Measurements from ENCODE around the gene FFAR3.
"Not testable (repeated sequence)": the region's sequence is repeated elsewhere in the genome, so short reads cannot be mapped to it uniquely, and the experiment has no call there.

FFAR3 gene

GRCh38 chr19:35369522-35369921 is 11.3 kb downstream of the FFAR3 start:
- no peak overlapping the region for H3K27ac ChIP-seq
- TF ChIP-seq, protein P1, sequence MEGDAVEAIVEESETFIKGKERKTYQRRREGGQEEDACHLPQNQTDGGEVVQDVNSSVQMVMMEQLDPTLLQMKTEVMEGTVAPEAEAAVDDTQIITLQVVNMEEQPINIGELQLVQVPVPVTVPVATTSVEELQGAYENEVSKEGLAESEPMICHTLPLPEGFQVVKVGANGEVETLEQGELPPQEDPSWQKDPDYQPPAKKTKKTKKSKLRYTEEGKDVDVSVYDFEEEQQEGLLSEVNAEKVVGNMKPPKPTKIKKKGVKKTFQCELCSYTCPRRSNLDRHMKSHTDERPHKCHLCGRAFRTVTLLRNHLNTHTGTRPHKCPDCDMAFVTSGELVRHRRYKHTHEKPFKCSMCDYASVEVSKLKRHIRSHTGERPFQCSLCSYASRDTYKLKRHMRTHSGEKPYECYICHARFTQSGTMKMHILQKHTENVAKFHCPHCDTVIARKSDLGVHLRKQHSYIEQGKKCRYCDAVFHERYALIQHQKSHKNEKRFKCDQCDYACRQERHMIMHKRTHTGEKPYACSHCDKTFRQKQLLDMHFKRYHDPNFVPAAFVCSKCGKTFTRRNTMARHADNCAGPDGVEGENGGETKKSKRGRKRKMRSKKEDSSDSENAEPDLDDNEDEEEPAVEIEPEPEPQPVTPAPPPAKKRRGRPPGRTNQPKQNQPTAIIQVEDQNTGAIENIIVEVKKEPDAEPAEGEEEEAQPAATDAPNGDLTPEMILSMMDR (IDR thresholded peaks at IDR 0.05): no peak
- DNase-seq (ENCODE audit: low spot score): no peak
- no peak overlapping the region for H3K4me3 ChIP-seq

DNA sequence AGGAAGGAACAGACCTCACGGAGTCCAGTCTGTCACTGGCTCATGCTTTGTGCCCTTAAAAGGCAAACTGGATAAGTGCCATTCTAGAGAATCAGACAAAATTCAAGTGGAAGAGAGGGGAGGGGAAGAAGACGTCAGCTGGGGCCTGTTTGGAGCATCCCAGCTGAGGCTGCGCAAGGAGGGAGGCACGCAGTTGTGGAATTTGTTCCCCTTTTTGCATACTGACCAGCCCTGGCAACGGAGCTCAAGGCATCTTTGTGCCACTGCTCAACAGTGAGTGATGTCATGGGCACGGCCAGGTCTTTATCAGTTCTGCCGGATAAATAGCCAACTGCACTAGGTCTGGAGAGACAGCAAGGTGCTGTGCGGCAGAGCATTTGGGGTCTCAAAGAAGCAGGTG is 12.5 kb downstream of the FFAR3 start, which contains the start of gene GPR42:
Gene GPR42, plus strand, starts transcription at position 347 of the 400 bp plus-strand sequence. CDS start 292 bp downstream, outside the sequence.
- H3K27ac ChIP-seq: no peak within 1 kb of the TSS
- DNase-seq (ENCODE audit: low spot score): no peak
- TF ChIP-seq, protein P1 (IDR thresholded peaks at IDR 0.05): no peak
- no peak within 1 kb of the TSS for H3K4me3 ChIP-seq

- TF ChIP-seq, protein P1 (IDR thresholded peaks at IDR 0.05): no peak
- DNase-seq (ENCODE audit: low spot score): no peak
Observed at GRCh38 chr19:35373492-35373891, 15.2 kb downstream of the FFAR3 start.

GRCh38 chr19:35374031-35374430 is 15.8 kb downstream of the FFAR3 start:
- H3K4me3 ChIP-seq, H3K27ac ChIP-seq: not testable (repeated sequence)

More at GRCh38 chr19:35373492-35373891, 15.2 kb downstream of the FFAR3 start:
- no peak overlapping the region for H3K4me3 ChIP-seq
- H3K27ac ChIP-seq: no peak overlapping the region

DNA sequence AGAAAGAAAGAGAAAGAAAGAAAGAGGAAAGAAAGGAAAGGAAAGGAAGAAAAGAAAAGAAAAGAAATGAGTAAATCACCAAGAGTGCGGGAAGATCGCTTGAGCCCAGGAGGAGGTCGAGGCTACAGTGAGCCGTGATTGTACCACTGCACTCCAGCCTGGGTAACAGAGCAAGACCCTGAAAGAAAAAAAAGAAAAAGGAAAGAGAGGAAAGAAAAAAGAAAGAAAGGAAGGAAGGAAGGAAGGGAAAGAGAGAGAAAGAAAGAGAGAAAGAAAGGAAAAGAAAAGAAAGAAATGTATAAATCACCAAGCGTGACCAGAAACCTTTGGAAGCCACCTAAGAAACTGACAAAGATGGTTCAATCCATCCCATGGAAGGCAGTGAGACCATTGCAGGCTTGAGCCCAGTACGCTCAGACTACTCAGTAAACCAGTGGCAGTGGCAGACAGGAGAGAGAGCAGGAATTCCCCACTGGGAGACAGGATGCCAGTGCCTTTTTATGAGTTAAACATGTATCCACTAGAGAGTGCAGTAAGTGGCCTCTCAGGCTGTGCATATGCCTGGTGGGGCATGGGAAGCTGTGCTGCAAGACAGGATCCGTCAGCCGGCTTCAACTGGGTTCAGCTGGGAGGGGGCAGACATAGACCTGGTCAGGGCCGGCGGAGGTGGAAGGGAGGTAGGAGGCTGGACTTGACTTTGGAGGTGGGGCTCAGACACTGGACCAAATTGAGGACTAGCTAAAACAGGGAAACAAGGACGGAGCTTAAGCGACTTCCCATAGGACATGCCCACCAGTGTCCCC is 17.4 kb downstream of the FFAR3 start:
- DNase-seq (ENCODE audit: low spot score): no peak
- TF ChIP-seq, protein P1 (IDR thresholded peaks at IDR 0.05): no peak

More at GRCh38 chr19:35374031-35374430, 15.8 kb downstream of the FFAR3 start:
- not testable (repeated sequence) for DNase-seq (ENCODE audit: low spot score)

DNA sequence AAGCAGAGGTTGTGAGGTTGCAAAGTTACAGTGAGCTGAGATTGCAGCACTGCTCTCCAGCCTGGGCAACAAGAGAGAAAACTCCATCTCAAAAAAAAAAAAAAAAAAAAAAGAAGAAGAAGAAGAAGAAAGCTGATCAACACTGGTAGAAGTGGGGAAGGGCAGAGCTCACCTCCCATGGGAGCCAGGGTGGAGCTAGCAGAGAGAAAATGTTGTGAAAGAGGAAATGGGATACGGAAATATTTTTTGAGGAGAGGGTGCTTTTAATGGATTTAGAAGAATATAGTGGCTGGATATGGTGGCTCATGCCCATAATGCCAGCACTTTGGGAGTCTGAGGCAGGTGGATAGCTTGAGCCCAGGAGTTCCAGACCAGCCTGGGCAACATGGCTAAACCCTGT is 19.4 kb downstream of the FFAR3 start:
- TF ChIP-seq, protein P1 (IDR thresholded peaks at IDR 0.05): no peak
- H3K27ac ChIP-seq: no peak overlapping the region
- DNase-seq (ENCODE audit: low spot score): no peak
- no peak overlapping the region for H3K4me3 ChIP-seq

More for the DNA sequence above, 17.4 kb downstream of the FFAR3 start:
- no peak overlapping the region for H3K27ac ChIP-seq
- no peak overlapping the region for H3K4me3 ChIP-seq

DNA sequence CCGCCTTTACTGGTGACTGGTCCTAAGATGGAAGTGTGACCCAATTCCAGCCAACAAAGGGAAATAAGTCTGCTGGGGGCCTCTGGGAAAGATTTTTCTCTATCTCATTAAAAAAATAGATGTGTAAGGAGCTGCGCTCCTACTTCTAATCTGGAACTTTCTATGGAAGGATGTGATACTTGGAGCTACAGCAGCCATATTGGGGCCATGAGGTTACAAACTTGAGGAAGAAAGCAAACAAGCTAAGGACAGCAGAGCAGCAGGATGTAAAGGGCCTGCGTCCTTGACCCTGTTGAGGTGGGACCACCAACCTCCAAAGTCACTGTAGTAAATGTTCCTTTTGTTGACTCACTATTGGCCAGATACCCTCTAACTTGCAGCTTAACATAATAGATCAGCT is 20.1 kb downstream of the FFAR3 start:
- H3K4me3 ChIP-seq: no peak overlapping the region
- TF ChIP-seq, protein P1 (IDR thresholded peaks at IDR 0.05): no peak
- no peak overlapping the region for H3K27ac ChIP-seq
- DNase-seq (ENCODE audit: low spot score): no peak

DNA sequence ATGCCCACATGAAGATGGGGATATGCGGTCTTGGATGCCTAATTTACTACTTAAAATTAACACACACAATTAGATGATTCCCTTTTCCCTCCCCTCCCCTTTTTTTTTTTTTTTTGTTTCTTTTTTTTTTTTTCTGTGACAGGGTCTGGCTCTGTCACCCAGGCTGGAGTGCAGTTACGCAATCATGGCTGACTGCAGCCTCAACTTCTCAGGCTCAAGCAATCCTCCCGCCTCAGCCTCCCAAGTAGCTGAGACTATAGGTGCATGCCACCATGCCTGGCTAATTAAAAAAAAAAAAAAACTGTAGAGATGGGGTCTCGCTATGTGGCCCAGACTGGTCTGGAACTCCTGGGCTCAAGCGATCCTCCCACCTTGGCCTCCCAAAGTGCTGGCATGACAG is 21.3 kb downstream of the FFAR3 start:
- DNase-seq (ENCODE audit: low spot score); H3K4me3 ChIP-seq; H3K27ac ChIP-seq: not testable (repeated sequence)

Measured in coronary artery (tissue), 2 donors.